HCT116 (cell line): ENCODE results near the gene PYY.

Experiments
- CEBPB ChIP-seq: IDR thresholded peaks from 2 replicates; pipeline ENCODE4 v1.6.1; 2012; ENCODE audit warnings: low read depth
- CTCF ChIP-seq, 3 experiments: fragments of 200-600 bp in 1 of 3; sonication (generic) in 1 of 3; IDR thresholded peaks in 2 of 3; conservative IDR thresholded peaks in 1 of 3; 2 replicates each; pipeline ENCODE4 v1.5.1; 2012 to 2017; ENCODE audit warnings: low read depth in 2 of 3, low read length in 2 of 3, antibody characterized with exemption in 1 of 3, borderline replicate concordance in 1 of 3, control low read depth in 1 of 3, mild to moderate bottlenecking in 1 of 3, mixed read lengths in 1 of 3, mixed run types in 1 of 3, moderate library complexity in 1 of 3; ENCODE audit not compliant: insufficient read depth in 1 of 3
- EZH2 ChIP-seq: fragments of 200-600 bp; sonication (generic); IDR thresholded peaks from 2 replicates; pipeline ENCODE4 v1.6.1; 2017; ENCODE audit warnings: antibody characterized with exemption, mixed run types
- EZH2phosphoT487 ChIP-seq: fragments of 200-600 bp; IDR thresholded peaks from 2 replicates; pipeline ENCODE4 v1.6.1; 2018; ENCODE audit warnings: antibody characterized with exemption, borderline replicate concordance
- JUND ChIP-seq: IDR thresholded peaks from 2 replicates; pipeline ENCODE4 v1.6.1; 2012
- MAX ChIP-seq: IDR thresholded peaks from 2 replicates; pipeline ENCODE4 v1.6.1; 2012
- POLR2A ChIP-seq: IDR thresholded peaks from 2 replicates; pipeline ENCODE4 v1.7.0; 2011; ENCODE audit warnings: borderline replicate concordance; ENCODE audit not compliant: insufficient read depth, insufficient read length; ENCODE audit errors: extremely low read depth
- POLR2AphosphoS5 ChIP-seq: IDR thresholded peaks from 2 replicates; pipeline ENCODE4 v1.6.1; 2011; ENCODE audit warnings: mild to moderate bottlenecking, low read depth, low read length, moderate library complexity
- REST ChIP-seq: IDR thresholded peaks from 2 replicates; pipeline ENCODE4 v1.6.1; 2012; ENCODE audit warnings: low read depth
- SIN3A ChIP-seq: IDR thresholded peaks from 2 replicates; pipeline ENCODE4 v1.6.1; 2012; ENCODE audit warnings: low read depth
- YY1 ChIP-seq: IDR thresholded peaks from 2 replicates; pipeline ENCODE4 v1.6.1; 2011; ENCODE audit warnings: low read length, low read depth, moderate library complexity, mild to moderate bottlenecking; ENCODE audit not compliant: insufficient replicate concordance; ENCODE audit errors: extremely low read depth
- ZFX ChIP-seq: fragments of 450-650 bp; IDR thresholded peaks from 2 replicates; pipeline ENCODE4 v1.6.1; 2017
- ZNF274 ChIP-seq: fragments of 200-500 bp; sonication (Bioruptor generic); IDR thresholded peaks from 2 replicates; pipeline ENCODE4 v1.6.1; 2014; ENCODE audit warnings: mild to moderate bottlenecking, low read depth, low read length, inconsistent platforms

- no peak for TF ChIP-seq CTCF (IDR thresholded peaks at IDR 0.05 in 2 of 3, conservative IDR thresholded peaks at IDR 0.05 in 1 of 3; ENCODE audit: borderline replicate concordance in 1 of 3, insufficient read depth in 1 of 3, low read depth in 2 of 3, low read length in 2 of 3)
- TF ChIP-seq EZH2 = no peak
- TF ChIP-seq MAX = no peak
- TF ChIP-seq POLR2AphosphoS5 = no peak
- TF ChIP-seq ZFX = no peak
- TF ChIP-seq YY1 = no peak
- TF ChIP-seq CEBPB = no peak
- no peak for TF ChIP-seq EZH2phosphoT487
- TF ChIP-seq SIN3A = no peak
- no peak for TF ChIP-seq POLR2A
- TF ChIP-seq JUND = no peak
- no peak for TF ChIP-seq ZNF274
- TF ChIP-seq REST = no peak
These were observed 7.0 kb downstream of the PYY start for GRCh38 chr17:43946781-43947180.
